CD14-positive monocyte (primary cell): ENCODE data around the gene TBX18. TPM values are rescaled to one million over a fixed set of nuclear protein-coding genes. Genes with fewer than 3 reads are reported as not detected.

Source experiments
- DNase-seq, 3 donors: peaks; one replicate each; pipeline ENCODE4 v3.0.0-alpha.2; 2011 to 2022
- H2AFZ ChIP-seq: 2 replicates; pipeline ENCODE4 v1.6.0; 2012; ENCODE audit warnings: mild to moderate bottlenecking, low read depth, low read length, inconsistent platforms; ENCODE audit not compliant: insufficient read depth, poor library complexity, severe bottlenecking
- H3K27ac ChIP-seq, 2 donors: 1 replicate in 1 of 2; 2 replicates in 1 of 2; pipeline ENCODE4 v1.5.1; 2012 to 2013; ENCODE audit warnings: low read length in 2 of 2, control low read depth in 1 of 2, inconsistent platforms in 1 of 2, low read depth in 1 of 2, mild to moderate bottlenecking in 1 of 2
- H3K27me3 ChIP-seq, 2 donors: one replicate each; pipeline versions ENCODE4 v1.6.0 to v1.6.1; 2011 to 2013; ENCODE audit warnings: low read length in 2 of 2; ENCODE audit not compliant: control insufficient read depth in 2 of 2, insufficient read depth in 2 of 2
- H3K36me3 ChIP-seq, 2 donors: replicated peaks in 1 of 2; 1 replicate in 1 of 2; 2 replicates in 1 of 2; pipeline versions ENCODE4 v1.5.1 to v1.6.1; 2012 to 2013; ENCODE audit warnings: low read length in 2 of 2, control low read depth in 1 of 2, inconsistent platforms in 1 of 2, mild to moderate bottlenecking in 1 of 2; ENCODE audit not compliant: insufficient read depth in 2 of 2, control insufficient read depth in 1 of 2
- H3K4me1 ChIP-seq, 2 donors: 1 replicate in 1 of 2; 2 replicates in 1 of 2; pipeline versions ENCODE4 v1.5.1 to v1.6.1; 2012 to 2013; ENCODE audit warnings: low read length in 2 of 2, control low read depth in 1 of 2, inconsistent platforms in 1 of 2, mild to moderate bottlenecking in 1 of 2, moderate library complexity in 1 of 2; ENCODE audit not compliant: insufficient read depth in 2 of 2, control insufficient read depth in 1 of 2
- H3K4me2 ChIP-seq: replicated peaks from 2 replicates; pipeline ENCODE3; 2012; ENCODE audit warnings: low read length, moderate library complexity, mild to moderate bottlenecking; ENCODE audit not compliant: poor library complexity, severe bottlenecking; ENCODE audit errors: extremely low read depth
- H3K4me3 ChIP-seq, 3 experiments: fragments of 200-600 bp in 1 of 3; sonication (generic) in 1 of 3; replicated peaks in 1 of 3; 1 replicate in 2 of 3; 2 replicates in 1 of 3; pipeline ENCODE4 v1.5.1; 2011 to 2013; ENCODE audit warnings: low read length in 3 of 3, mild to moderate bottlenecking in 3 of 3, control low read depth in 2 of 3, low read depth in 2 of 3, inconsistent platforms in 1 of 3, moderate library complexity in 1 of 3
- H3K79me2 ChIP-seq: 2 replicates; pipeline ENCODE4 v1.6.0; 2012; ENCODE audit warnings: mild to moderate bottlenecking, control low read depth, inconsistent platforms, low read length, moderate library complexity; ENCODE audit not compliant: insufficient read depth
- H3K9ac ChIP-seq: 2 replicates; pipeline ENCODE4 v1.6.0; 2017; ENCODE audit warnings: low read length, mild to moderate bottlenecking; ENCODE audit not compliant: insufficient read depth, poor library complexity, severe bottlenecking
- H3K9me3 ChIP-seq, 2 donors: replicated peaks in 1 of 2; 1 replicate in 1 of 2; 2 replicates in 1 of 2; pipeline versions ENCODE4 v1.5.1 to v1.6.1; 2012 to 2013; ENCODE audit warnings: low read length in 2 of 2, control low read depth in 1 of 2; ENCODE audit not compliant: control insufficient read depth in 1 of 2, insufficient read depth in 1 of 2
- H4K20me1 ChIP-seq: 2 replicates; pipeline ENCODE4 v1.6.0; 2012; ENCODE audit warnings: mild to moderate bottlenecking, low read length, control low read depth, moderate library complexity; ENCODE audit not compliant: insufficient read depth
- H3K27ac Mint-ChIP-seq, 7 donors: one replicate each; pipeline ENCODE4 v1.8.0; 2020; ENCODE audit warnings: mild to moderate bottlenecking in 7 of 7, mixed read lengths in 7 of 7, moderate library complexity in 6 of 7, inconsistent platforms in 2 of 7
- H3K27me3 Mint-ChIP-seq, 3 donors: one replicate each; pipeline ENCODE4 v1.8.0; 2021 to 2022; ENCODE audit warnings: low read depth in 3 of 3, mild to moderate bottlenecking in 3 of 3, mixed read lengths in 3 of 3, moderate library complexity in 3 of 3, inconsistent platforms in 1 of 3
- H3K36me3 Mint-ChIP-seq, 2 donors: one replicate each; pipeline ENCODE4 v1.8.0; 2020; ENCODE audit warnings: mixed read lengths in 2 of 2, inconsistent platforms in 1 of 2, mild to moderate bottlenecking in 1 of 2
- H3K4me1 Mint-ChIP-seq: one replicate; pipeline ENCODE4 v1.8.0; 2020; ENCODE audit warnings: mild to moderate bottlenecking, mixed read lengths
- H3K4me3 Mint-ChIP-seq, 2 donors: one replicate each; pipeline ENCODE4 v1.8.0; 2020; ENCODE audit warnings: mild to moderate bottlenecking in 2 of 2, mixed read lengths in 2 of 2, moderate library complexity in 1 of 2
- H3K9me3 Mint-ChIP-seq, 7 donors: one replicate each; pipeline ENCODE4 v1.8.0; 2020 to 2022; ENCODE audit warnings: mixed read lengths in 7 of 7, mild to moderate bottlenecking in 6 of 7, moderate library complexity in 6 of 7, inconsistent platforms in 2 of 7
- WGBS: methylation state at CpG from one replicate; pipeline ENCODE4 v1.1.5; 2013; ENCODE audit warnings: missing lambda C conversion rate; ENCODE audit not compliant: insufficient coverage; 5-methylcytosine and 5-hydroxymethylcytosine counted together
- intact Hi-C, 2 donors: fragments of 100-400 bp; cut with micrococcal nuclease; formaldehyde crosslinking; loops; one replicate each; pipeline versions ENCODE4 v1.15.0 to v1.15.1; 2023
- polyA plus RNA-seq, 3 donors: library from polyadenylated mRNA; depleted of rRNA in 1 of 3; unstranded in 2 of 3; stranded (reverse) in 1 of 3; fragments of 300-500 nt in 2 of 3; fragments of >200 nt in 1 of 3; fragmentation: Illumina TruSeq in 2 of 3; gene quantifications; 1 replicate in 2 of 3; 2 replicates in 1 of 3; pipeline ENCODE4 v1.2.3, GENCODE V29; 2012 to 2021
- TF ChIP-seq, protein P1 (sequence below): fragments of 200-600 bp; IDR thresholded peaks from one replicate; pipeline ENCODE4 v1.8.0; 2022; ENCODE audit warnings: antibody characterized with exemption, mild to moderate bottlenecking

The TBX18 gene
- polyA plus RNA-seq, 3 donors = 0.01 TPM; not detected in 2

DNA sequence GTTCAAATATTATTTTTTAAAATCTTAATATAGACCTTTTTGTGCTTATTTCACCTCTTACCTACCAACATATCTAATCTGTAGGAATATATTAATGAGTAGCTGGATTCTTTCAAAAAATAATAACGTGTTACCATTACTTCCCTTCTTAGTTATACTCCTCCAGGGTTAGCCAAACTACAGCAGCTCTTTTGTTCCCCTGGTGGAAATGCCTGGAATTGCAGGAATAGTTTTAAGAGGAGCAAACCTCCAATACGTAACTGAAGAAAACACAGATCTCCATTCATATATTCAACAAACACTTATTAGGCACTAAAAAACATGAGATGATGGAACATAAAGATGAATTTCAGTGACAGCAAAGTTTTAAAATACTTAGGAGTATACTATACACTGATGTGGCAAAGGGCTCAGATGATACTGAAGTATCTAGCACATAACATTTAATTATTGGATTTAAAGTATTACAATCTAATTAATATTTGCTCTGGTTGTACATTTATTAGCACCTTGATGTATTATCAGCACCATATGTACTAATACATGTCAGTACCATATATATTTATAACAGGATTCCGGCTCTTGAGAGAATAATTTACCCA lies 78.3 kb downstream of the TBX18 start:
- Mint-ChIP-seq H3K27me3 (peaks cover 1 to 8% (median 2%) of the 10 kb centered on the region in 3 donors), H3K9me3 (peaks cover 0 to 1% (median 0%) of the 10 kb centered on the region in 7 donors), H3K27ac (no peak overlapping the region), H3K4me1 (no peaks in the 10 kb centered on the region), H3K4me3 (no peak overlapping the region), H3K36me3 (no peaks in the 10 kb centered on the region)
- Histone ChIP-seq H3K79me2 (no peaks in the 10 kb centered on the region), H3K4me3 (no peak overlapping the region), H3K9me3 (no peaks in the 10 kb centered on the region), H3K4me1 (no peaks in the 10 kb centered on the region), H3K9ac (no peak overlapping the region), H2AFZ (no peak overlapping the region), H3K27ac (no peak overlapping the region), H3K36me3 (no peaks in the 10 kb centered on the region), H4K20me1 (no peaks in the 10 kb centered on the region), H3K4me2 (no peak overlapping the region), H3K27me3 (no peaks in the 10 kb centered on the region)
- intact Hi-C loops = no loop called here
- no CpG with 5 or more reads among the region's 3 CpGs for WGBS
- DNase-seq = no peak
- TF ChIP-seq, protein P1, sequence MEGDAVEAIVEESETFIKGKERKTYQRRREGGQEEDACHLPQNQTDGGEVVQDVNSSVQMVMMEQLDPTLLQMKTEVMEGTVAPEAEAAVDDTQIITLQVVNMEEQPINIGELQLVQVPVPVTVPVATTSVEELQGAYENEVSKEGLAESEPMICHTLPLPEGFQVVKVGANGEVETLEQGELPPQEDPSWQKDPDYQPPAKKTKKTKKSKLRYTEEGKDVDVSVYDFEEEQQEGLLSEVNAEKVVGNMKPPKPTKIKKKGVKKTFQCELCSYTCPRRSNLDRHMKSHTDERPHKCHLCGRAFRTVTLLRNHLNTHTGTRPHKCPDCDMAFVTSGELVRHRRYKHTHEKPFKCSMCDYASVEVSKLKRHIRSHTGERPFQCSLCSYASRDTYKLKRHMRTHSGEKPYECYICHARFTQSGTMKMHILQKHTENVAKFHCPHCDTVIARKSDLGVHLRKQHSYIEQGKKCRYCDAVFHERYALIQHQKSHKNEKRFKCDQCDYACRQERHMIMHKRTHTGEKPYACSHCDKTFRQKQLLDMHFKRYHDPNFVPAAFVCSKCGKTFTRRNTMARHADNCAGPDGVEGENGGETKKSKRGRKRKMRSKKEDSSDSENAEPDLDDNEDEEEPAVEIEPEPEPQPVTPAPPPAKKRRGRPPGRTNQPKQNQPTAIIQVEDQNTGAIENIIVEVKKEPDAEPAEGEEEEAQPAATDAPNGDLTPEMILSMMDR = peak; percentile 70

DNA sequence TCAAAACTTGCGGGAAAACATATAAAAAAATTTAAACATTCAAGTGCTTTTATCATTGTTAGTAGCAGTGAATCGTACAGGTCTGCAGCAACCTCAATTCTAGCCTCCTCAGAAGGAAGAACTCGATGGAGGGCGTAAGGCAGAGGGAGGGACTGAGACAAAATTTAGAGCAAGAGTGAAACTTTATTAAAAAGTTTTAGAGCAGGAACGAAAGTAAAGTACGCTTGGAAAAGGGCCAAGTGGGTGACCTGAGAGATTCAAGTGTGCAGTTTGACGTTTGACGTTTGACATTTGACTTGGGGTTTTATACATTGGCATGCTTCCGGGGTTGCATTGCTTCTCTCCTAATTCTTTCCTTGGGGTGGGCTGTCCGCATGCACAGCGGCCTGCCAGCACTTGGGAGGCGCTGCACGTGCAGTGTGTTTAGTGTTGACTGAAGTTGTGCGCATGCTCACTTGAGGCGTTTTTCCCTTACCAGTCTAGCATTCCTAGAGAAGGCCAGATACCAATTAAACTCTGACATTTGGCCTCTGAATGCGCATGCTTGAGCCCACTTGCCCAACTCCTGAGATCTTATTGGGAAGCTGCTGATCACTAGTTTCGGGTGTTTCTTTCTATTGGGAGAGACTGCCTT lies 82.6 kb downstream of the TBX18 start:
- Mint-ChIP-seq H3K9me3 (peaks cover 0 to 5% (median 0%) of the 10 kb centered on the region in 7 donors), H3K36me3 (no peaks in the 10 kb centered on the region), H3K27ac (no peak overlapping the region), H3K4me1 (no peaks in the 10 kb centered on the region), H3K4me3 (no peak overlapping the region), H3K27me3 (peaks cover 0 to 6% (median 1%) of the 10 kb centered on the region in 3 donors)
- no peak for DNase-seq
- Histone ChIP-seq H4K20me1 (no peaks in the 10 kb centered on the region), H3K79me2 (no peaks in the 10 kb centered on the region), H3K4me1 (no peaks in the 10 kb centered on the region), H3K36me3 (no peaks in the 10 kb centered on the region), H3K9me3 (no peaks in the 10 kb centered on the region), H3K27ac (no peak overlapping the region), H3K9ac (no peak overlapping the region), H3K27me3 (no peaks in the 10 kb centered on the region), H3K4me2 (no peak overlapping the region), H2AFZ (no peak overlapping the region), H3K4me3 (no peak overlapping the region)
- intact Hi-C loops = no loop called here
- TF ChIP-seq, protein P1 = no peak
- WGBS = 94% methylated on average over 8 of the region's 17 CpGs
